HL-60 (cell line): ENCODE data around the gene CELF5.
"Not testable (repeated sequence)": the region's sequence is repeated elsewhere in the genome, so short reads cannot be mapped to it uniquely, and the experiment has no call there.

Experiments
- DNase-seq, 2 experiments: peaks; one replicate each; pipeline ENCODE4 v3.0.0-alpha.2; 2010 to 2020; ENCODE audit warnings: low read depth in 1 of 2, low spot score in 1 of 2
- H3K27ac ChIP-seq: fragments of 250-450 bp; sonication (Bioruptor Pico); replicated peaks from 2 replicates; pipeline ENCODE4 v1.5.1; 2020; ENCODE audit warnings: mild to moderate bottlenecking, moderate library complexity
- H3K27me3 ChIP-seq: fragments of 250-450 bp; sonication (Bioruptor Pico); 2 replicates; pipeline ENCODE4 v1.5.1; 2021; ENCODE audit warnings: mild to moderate bottlenecking, moderate library complexity; ENCODE audit not compliant: insufficient read depth, poor library complexity, severe bottlenecking
- H3K4me3 ChIP-seq: replicated peaks from 2 replicates; pipeline ENCODE4 v1.5.1; 2011; ENCODE audit warnings: mild to moderate bottlenecking, control low read depth, low read length; ENCODE audit not compliant: insufficient read depth
- GABPA ChIP-seq: IDR thresholded peaks from 2 replicates; pipeline ENCODE4 v1.6.1; 2012; ENCODE audit warnings: low read depth
- POLR2AphosphoS5 ChIP-seq: IDR thresholded peaks from 2 replicates; pipeline ENCODE4 v1.6.1; 2012; ENCODE audit warnings: low read depth
- SPI1 ChIP-seq: IDR thresholded peaks from 2 replicates; pipeline ENCODE4 v1.6.1; 2012; ENCODE audit warnings: low read depth, mild to moderate bottlenecking, borderline replicate concordance
- TF ChIP-seq, protein P1 (sequence below): IDR thresholded peaks from 2 replicates; pipeline ENCODE4 v1.6.1; 2012; ENCODE audit warnings: low read depth; ENCODE audit not compliant: insufficient replicate concordance
- TF ChIP-seq, protein P2 (sequence below): IDR thresholded peaks from one replicate; pipeline ENCODE4 v1.5.1; 2011; ENCODE audit warnings: low read length, control low read depth, inconsistent platforms; ENCODE audit not compliant: insufficient read depth

CELF5 gene

DNA sequence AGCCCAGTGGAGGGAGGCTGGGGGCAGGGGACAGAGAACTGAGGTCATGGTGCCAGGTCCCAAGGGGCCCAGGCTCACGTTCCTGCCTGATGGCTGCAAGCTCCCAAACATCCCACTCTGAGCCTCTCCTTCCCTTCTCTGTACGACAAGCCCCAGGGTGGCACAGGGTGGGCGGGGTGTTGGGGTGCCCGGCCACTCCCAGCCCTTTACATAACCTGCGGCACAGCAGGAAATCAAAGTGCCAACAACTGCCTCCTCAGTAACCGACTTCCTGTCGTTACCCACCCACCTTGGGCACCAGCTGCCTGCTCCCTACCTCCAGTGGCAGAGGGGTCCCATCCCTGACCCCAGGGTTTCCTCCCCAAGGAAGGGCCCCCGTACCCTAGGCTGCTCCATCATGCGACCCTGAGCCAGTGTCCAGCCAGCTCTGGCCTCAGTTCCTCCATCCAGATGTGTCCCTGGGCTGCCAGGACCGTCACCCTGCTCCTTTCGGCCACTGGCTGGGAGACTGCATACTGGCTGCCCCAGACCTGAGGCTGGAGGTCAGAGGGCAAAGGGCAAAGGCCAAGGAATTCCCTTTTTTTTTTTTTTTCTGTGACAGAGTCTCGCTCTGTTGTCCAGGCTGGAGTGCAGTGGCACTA, 114.2 kb downstream of the CELF5 start:
- DNase-seq, result peak; percentile 24 to 75
- TF ChIP-seq POLR2AphosphoS5, result no peak
- TF ChIP-seq, protein P1, sequence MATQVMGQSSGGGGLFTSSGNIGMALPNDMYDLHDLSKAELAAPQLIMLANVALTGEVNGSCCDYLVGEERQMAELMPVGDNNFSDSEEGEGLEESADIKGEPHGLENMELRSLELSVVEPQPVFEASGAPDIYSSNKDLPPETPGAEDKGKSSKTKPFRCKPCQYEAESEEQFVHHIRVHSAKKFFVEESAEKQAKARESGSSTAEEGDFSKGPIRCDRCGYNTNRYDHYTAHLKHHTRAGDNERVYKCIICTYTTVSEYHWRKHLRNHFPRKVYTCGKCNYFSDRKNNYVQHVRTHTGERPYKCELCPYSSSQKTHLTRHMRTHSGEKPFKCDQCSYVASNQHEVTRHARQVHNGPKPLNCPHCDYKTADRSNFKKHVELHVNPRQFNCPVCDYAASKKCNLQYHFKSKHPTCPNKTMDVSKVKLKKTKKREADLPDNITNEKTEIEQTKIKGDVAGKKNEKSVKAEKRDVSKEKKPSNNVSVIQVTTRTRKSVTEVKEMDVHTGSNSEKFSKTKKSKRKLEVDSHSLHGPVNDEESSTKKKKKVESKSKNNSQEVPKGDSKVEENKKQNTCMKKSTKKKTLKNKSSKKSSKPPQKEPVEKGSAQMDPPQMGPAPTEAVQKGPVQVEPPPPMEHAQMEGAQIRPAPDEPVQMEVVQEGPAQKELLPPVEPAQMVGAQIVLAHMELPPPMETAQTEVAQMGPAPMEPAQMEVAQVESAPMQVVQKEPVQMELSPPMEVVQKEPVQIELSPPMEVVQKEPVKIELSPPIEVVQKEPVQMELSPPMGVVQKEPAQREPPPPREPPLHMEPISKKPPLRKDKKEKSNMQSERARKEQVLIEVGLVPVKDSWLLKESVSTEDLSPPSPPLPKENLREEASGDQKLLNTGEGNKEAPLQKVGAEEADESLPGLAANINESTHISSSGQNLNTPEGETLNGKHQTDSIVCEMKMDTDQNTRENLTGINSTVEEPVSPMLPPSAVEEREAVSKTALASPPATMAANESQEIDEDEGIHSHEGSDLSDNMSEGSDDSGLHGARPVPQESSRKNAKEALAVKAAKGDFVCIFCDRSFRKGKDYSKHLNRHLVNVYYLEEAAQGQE, result no peak
- TF ChIP-seq, protein P2, sequence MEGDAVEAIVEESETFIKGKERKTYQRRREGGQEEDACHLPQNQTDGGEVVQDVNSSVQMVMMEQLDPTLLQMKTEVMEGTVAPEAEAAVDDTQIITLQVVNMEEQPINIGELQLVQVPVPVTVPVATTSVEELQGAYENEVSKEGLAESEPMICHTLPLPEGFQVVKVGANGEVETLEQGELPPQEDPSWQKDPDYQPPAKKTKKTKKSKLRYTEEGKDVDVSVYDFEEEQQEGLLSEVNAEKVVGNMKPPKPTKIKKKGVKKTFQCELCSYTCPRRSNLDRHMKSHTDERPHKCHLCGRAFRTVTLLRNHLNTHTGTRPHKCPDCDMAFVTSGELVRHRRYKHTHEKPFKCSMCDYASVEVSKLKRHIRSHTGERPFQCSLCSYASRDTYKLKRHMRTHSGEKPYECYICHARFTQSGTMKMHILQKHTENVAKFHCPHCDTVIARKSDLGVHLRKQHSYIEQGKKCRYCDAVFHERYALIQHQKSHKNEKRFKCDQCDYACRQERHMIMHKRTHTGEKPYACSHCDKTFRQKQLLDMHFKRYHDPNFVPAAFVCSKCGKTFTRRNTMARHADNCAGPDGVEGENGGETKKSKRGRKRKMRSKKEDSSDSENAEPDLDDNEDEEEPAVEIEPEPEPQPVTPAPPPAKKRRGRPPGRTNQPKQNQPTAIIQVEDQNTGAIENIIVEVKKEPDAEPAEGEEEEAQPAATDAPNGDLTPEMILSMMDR, result no peak
- peak overlapping the region; percentile 68 for H3K27ac ChIP-seq
- no peak overlapping the region for H3K4me3 ChIP-seq
- no peaks in the 10 kb centered on the region for H3K27me3 ChIP-seq

DNA sequence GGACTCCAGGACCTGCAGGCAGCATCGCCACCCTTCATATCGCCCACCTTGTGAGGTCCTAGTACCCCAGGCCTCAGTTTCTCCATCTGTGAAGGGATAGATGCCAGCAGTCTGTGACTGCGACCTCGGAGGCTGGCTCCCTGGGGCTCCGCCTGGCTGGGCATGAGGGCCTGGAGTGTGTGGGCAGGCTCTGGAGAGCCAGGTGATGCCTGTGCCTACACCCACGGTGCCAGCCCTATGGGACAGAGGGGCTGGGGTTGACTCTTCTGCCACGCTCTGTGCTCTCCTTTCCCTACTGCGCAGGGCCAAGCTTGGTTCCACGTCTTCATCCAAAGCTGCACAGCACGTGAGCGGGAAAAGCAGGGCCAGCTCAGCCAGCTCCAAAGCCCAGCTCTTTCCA, 115.9 kb downstream of the CELF5 start:
- no peak for DNase-seq
- no peak overlapping the region for H3K27ac ChIP-seq
- no peaks in the 10 kb centered on the region for H3K27me3 ChIP-seq
- H3K4me3 ChIP-seq, result no peak overlapping the region
- no peak for TF ChIP-seq SPI1
- TF ChIP-seq, protein P2, result no peak
- TF ChIP-seq GABPA, result no peak
- no peak for TF ChIP-seq POLR2AphosphoS5
- TF ChIP-seq, protein P1, result no peak

DNA sequence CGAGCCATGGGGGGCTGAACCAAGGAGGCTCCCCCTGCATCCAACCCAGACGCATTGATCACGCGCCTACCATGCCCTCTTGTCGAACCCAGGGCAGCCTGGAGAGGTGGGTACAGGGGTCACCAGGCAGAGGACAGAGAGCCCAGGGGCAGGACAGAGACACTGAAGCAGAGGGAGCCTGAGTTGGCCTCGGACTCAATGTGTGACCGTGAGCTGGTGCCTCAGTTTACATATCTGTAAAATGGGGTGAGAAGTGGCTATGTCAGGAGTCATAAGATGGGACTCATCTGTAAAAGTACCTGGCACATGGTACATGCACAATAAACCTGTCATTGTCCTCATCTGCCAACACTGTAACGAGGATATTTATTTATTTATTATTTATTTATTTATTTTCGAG, 117.8 kb downstream of the CELF5 start:
- DNase-seq, result no peak
- Histone ChIP-seq H3K27me3 (no peaks in the 10 kb centered on the region), H3K27ac (no peak overlapping the region), H3K4me3 (no peak overlapping the region)
- TF ChIP-seq, protein P1, result no peak
- TF ChIP-seq SPI1 (no peak), GABPA (no peak), POLR2AphosphoS5 (no peak)
- TF ChIP-seq, protein P2, result no peak

DNA sequence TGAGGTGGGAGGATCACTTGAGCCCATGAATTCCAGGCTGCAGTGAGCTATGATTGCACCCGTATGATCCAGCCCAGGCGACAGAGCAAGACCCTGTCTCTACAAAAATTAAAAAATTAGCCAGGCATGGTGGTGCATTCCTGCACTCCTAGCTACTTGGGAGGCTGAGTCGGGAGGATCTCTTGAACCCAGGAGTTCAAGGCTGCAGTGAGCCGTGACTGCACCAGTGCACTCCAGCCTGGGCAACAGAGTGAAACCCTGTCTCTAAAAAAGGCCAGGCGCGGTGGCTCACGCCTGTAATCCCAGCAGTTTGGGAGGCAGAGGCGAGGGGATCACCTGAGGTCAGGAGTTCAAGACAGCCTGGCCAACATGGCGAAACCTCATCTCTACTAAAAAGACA, 118.5 kb downstream of the CELF5 start:
- not testable (repeated sequence) for H3K4me3 ChIP-seq, H3K27me3 ChIP-seq, DNase-seq
- H3K27ac ChIP-seq, result peak overlapping the region; percentile 48
